Choroid plexus epithelial cell (primary cell): ENCODE results near the gene KLRK1.
"Not testable (repeated sequence)": the region's sequence is repeated elsewhere in the genome, so short reads cannot be mapped to it uniquely, and the experiment has no call there.

Source experiments
- DNase-seq: peaks from one replicate; pipeline ENCODE4 v3.0.0-alpha.2; 2010; ENCODE audit warnings: low read depth
- H3K4me3 ChIP-seq: 2 replicates; pipeline ENCODE4 v1.5.1; 2011; ENCODE audit warnings: low read depth, mild to moderate bottlenecking, control low read depth, low read length, moderate library complexity
- CTCF ChIP-seq: conservative IDR thresholded peaks from 2 replicates; pipeline ENCODE4 v1.5.1; 2011; ENCODE audit warnings: low read depth, mild to moderate bottlenecking, control low read depth, inconsistent platforms, low read length, moderate library complexity

The KLRK1 gene

GRCh38 chr12:10389904-10390303 lies at the start of gene KLRK1:
TSS of gene KLRK1 (minus strand) at chr12:10390041. CDS start at chr12:10388810, 1,231 bp downstream.
- H3K4me3 ChIP-seq: no peak within 1 kb of the TSS
- no peak for DNase-seq
- TF ChIP-seq CTCF: no peak

DNA sequence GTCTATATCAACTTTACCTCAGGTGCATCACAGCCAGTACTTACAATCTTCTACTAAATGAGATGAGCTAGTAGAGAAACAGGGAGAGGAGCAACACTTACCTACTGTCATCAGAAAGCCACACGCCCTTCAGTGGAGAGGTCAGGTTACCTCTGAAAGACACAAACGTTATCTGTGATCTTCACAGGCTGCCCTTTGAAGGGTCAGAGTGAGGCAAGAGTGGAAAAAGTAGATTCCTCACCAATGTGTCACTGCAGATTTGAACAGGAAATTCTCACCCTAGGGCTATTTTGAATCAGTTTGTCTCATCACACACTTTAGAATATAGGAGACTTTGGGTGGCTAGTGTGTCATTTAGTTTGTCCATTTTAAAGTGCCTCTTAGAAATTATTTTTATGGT lies 47.8 kb upstream of the KLRK1 start:
- not testable (repeated sequence) for DNase-seq, H3K4me3 ChIP-seq

DNA sequence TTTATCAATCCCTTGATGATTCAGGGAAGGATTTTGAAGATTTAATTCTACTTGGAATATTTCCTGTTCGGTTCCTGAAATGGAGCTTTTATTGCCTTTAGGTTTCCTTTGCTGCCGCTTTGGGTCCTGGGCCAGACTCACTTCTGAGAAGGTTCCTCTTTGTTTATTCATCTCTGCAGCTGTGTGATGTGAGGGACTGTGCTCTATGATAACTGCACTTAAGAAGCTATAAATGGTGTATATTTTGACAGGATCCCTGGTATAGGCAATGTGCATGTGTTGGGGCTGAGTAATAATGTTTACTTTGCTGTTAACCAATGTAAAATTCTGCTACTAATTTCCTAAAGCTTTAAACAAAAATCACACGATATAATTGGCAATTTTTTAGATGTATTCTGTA lies 46.0 kb upstream of the KLRK1 start, which contains the start of gene KLRC2:
Gene KLRC2, minus strand, starts transcription at position 195 of the 400 bp plus-strand sequence. Its CDS starts 24 bp downstream, at position 171.
- peak; percentile 85 for DNase-seq
- H3K4me3 ChIP-seq: peak within 1 kb of the TSS; percentile 40

DNA sequence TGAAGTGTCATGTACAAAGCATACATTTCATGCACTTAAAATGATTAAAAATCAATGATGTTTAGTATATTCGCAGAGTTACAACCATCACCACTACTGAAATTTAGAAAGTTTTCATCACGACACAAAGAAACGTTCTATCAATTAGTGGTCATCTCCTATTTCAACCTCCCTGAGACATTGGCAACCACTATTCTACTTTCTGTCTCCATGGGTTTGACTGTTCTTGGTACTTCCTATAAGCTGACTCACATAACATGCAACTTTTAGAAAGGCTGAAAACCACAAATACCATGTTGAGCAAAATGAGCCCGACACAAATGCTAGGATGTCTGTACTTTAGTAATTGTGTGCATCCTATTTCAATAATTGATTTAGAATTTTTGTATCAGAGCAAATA lies 40.8 kb upstream of the KLRK1 start:
- peak; percentile 35 for DNase-seq
- H3K4me3 ChIP-seq: not testable (repeated sequence)

- not testable (repeated sequence) for H3K4me3 ChIP-seq, DNase-seq
Measured at GRCh38 chr12:10425938-10426337, 36.1 kb upstream of the KLRK1 start.

DNA sequence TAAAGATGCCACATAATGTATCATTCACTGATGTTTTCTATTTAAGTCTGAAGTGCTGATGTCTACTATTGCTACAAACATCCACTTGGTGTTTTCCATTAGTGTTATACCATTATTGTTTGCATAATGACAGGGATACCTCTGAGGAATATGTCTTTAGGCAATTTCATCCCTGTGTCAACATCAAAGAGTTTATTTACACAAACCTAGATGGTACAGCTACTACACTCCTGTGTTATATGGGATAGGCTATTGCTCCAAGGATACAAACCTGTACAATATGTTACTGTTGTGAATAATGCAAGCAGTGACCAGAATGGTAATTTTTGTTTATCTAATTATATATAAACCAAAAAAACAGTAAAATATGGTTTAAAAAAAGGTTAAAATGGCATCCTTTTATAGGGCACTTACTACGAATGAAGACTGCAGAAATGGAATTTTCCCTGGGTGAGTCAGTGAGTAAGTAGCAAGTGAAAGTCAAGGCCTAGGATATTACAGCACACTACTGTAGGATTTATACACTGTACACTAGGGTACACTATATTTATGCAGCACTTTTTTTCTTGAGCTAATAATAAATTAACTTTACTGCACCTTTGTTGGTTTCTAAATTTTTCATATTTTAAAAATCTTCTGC lies 34.5 kb upstream of the KLRK1 start:
- peak; percentile 11 for DNase-seq
- not testable (repeated sequence) for H3K4me3 ChIP-seq

- H3K4me3 ChIP-seq, DNase-seq: not testable (repeated sequence)
Measured at GRCh38 chr12:10422159-10422558, 32.3 kb upstream of the KLRK1 start.

GRCh38 chr12:10420334-10420733 lies 30.5 kb upstream of the KLRK1 start, which contains the start of gene KLRC3:
TSS of gene KLRC3 (minus strand) at chr12:10420595. CDS start at chr12:10420550, 45 bp downstream.
- H3K4me3 ChIP-seq: peak within 1 kb of the TSS; percentile 42
- peak; percentile 50 for DNase-seq

DNA sequence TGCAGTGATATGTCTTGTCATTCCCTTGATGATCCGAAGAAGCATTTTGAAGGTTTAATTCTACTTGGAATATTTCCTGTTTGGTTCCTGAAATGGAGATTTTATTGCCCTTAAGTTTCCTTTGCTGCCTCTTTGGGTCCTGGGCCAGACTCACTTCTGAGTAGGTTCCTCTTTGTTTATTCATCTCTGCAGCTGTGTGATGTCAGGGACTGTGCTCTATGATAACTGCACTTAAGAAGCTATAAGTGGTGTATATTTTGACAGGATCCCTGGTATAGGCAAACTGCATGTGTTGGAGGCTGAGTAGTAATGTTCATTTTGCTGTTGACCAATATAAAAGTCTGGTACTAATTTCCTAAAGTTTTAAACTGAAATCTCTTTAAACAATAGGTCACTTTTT lies 19.6 kb upstream of the KLRK1 start, which contains the start of gene KLRC4:
Gene KLRC4, minus strand, starts transcription at position 366 of the 400 bp plus-strand sequence. Its CDS starts 182 bp downstream, at position 184.
- peak; percentile 95 for DNase-seq
- H3K4me3 ChIP-seq: no peak within 1 kb of the TSS
- no peak for TF ChIP-seq CTCF

DNA sequence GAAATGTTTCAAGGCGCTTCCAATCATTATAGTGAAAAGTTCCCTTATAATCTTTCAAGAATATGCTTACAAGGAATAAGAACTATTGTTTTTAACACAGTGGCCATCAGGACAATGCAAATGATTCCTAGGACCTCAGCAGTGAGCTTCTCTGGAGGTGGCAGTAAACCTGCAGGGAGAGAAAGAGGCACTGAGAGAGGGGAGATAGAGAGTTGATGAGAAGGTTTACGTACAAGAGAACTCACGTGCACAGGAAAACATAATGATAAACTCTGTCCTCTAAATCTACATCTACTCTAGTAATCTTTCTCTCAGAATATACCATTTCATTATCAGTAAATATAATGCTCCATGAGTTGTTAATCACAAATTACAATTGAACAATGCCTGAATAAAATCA lies 19.0 kb upstream of the KLRK1 start:
- no peak for DNase-seq
- H3K4me3 ChIP-seq: no peak overlapping the region
- no peak for TF ChIP-seq CTCF

DNA sequence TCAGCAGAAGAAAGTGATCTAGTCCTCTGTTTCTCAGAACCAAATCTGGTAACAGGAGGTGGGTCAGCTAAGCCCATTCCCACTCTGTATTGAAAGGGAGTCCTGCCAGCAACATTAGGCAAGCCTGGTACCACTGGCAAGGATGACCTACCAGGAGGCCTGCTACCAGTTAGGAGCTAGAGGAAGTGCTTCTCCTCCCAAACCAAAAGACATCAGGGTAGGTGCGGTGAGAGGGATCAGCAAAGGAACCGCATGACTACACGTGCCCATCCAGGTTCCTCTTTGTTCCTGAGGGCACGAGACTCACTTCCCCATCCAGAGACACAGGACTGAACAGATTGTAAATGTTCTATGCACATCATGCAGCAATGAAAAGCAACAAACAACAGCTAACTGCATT lies 16.9 kb upstream of the KLRK1 start:
- no peak for DNase-seq
- no peak overlapping the region for H3K4me3 ChIP-seq
- TF ChIP-seq CTCF: no peak
